GM23338 (cell line): ENCODE results near the gene TPSB2. TPM values are rescaled to one million over a fixed set of nuclear protein-coding genes. Genes with fewer than 3 reads are reported as not detected.

ENCODE experiments used
- ATAC-seq: fragments of 200-7000 bp; cut with Tn5 transposase; 3 replicates; pipeline ENCODE4 v1.9.1; 2020
- DNase-seq: peaks from one replicate; pipeline ENCODE4 v3.0.0-alpha.2; 2015; ENCODE audit warnings: low spot score
- H2AFZ ChIP-seq: fragments of 200-600 bp; sonication (generic); 2 replicates; pipeline ENCODE4 v1.8.0; 2016; ENCODE audit warnings: antibody characterized with exemption, mild to moderate bottlenecking, moderate library complexity
- H3F3A ChIP-seq: fragments of 200-600 bp; sonication (generic); replicated peaks from 2 replicates; pipeline ENCODE4 v1.8.0; 2017; ENCODE audit warnings: antibody characterized with exemption, mixed run types, low read depth
- H3K27ac ChIP-seq: fragments of 200-600 bp; sonication (generic); 2 replicates; pipeline ENCODE4 v1.6.1; 2016; ENCODE audit warnings: low read depth
- H3K27me3 ChIP-seq: fragments of 200-600 bp; sonication (generic); 2 replicates; pipeline ENCODE4 v1.8.0; 2016; ENCODE audit warnings: mild to moderate bottlenecking, mixed run types, moderate library complexity; ENCODE audit not compliant: insufficient read depth
- H3K36me3 ChIP-seq: fragments of 200-600 bp; sonication (generic); 2 replicates; pipeline ENCODE4 v1.8.0; 2016; ENCODE audit warnings: mild to moderate bottlenecking; ENCODE audit not compliant: insufficient read depth
- H3K4me1 ChIP-seq: fragments of 200-600 bp; sonication (generic); 2 replicates; pipeline ENCODE4 v1.8.0; 2016; ENCODE audit warnings: mild to moderate bottlenecking, moderate library complexity; ENCODE audit not compliant: insufficient read depth
- H3K4me2 ChIP-seq: fragments of 200-600 bp; sonication (generic); 2 replicates; pipeline ENCODE4 v1.7.1; 2017; ENCODE audit warnings: mixed run types
- H3K4me3 ChIP-seq: fragments of 200-600 bp; sonication (generic); 2 replicates; pipeline ENCODE4 v1.6.1; 2016; ENCODE audit warnings: mixed run types
- H3K79me2 ChIP-seq: fragments of 200-600 bp; sonication (generic); replicated peaks from 2 replicates; pipeline ENCODE4 v1.8.0; 2017; ENCODE audit warnings: mild to moderate bottlenecking; ENCODE audit not compliant: insufficient read depth
- H3K9me2 ChIP-seq: fragments of 200-600 bp; sonication (generic); 2 replicates; pipeline ENCODE4 v1.8.0; 2017; ENCODE audit not compliant: insufficient read depth
- H4K20me1 ChIP-seq: fragments of 200-600 bp; sonication (generic); replicated peaks from 2 replicates; pipeline ENCODE4 v1.8.0; 2017; ENCODE audit warnings: mild to moderate bottlenecking; ENCODE audit not compliant: insufficient read depth
- H3K27ac Mint-ChIP-seq: 2 replicates; pipeline ENCODE4 v1.8.0; 2020; ENCODE audit warnings: inconsistent platforms, mild to moderate bottlenecking, moderate library complexity, mixed read lengths
- H3K27me3 Mint-ChIP-seq: 3 replicates; pipeline ENCODE4 v1.8.0; 2022; ENCODE audit warnings: low read depth, mild to moderate bottlenecking, moderate library complexity, mixed read lengths, inconsistent platforms; ENCODE audit not compliant: insufficient read depth, poor library complexity
- H3K36me3 Mint-ChIP-seq: 3 replicates; pipeline ENCODE4 v1.8.0; 2021; ENCODE audit warnings: low read depth, mild to moderate bottlenecking, inconsistent platforms, moderate library complexity, mixed read lengths
- H3K4me1 Mint-ChIP-seq: 3 replicates; pipeline ENCODE4 v1.8.0; 2020; ENCODE audit warnings: mild to moderate bottlenecking, inconsistent platforms, mixed read lengths
- H3K4me3 Mint-ChIP-seq: 3 replicates; pipeline ENCODE4 v1.8.0; 2021; ENCODE audit warnings: moderate library complexity, mild to moderate bottlenecking, inconsistent platforms, mixed read lengths
- H3K9me3 Mint-ChIP-seq: 3 replicates; pipeline ENCODE4 v1.8.0; 2020; ENCODE audit warnings: moderate library complexity, mild to moderate bottlenecking, inconsistent platforms, mixed read lengths
- CTCF ChIP-seq, 2 experiments: fragments of 200-600 bp in 1 of 2; sonication (generic) in 1 of 2; conservative IDR thresholded peaks; 2 replicates each; pipeline versions ENCODE4 v1.5.1 to v1.6.1; 2016 to 2017; ENCODE audit warnings: antibody characterized with exemption in 2 of 2, low read depth in 2 of 2, mild to moderate bottlenecking in 2 of 2, moderate library complexity in 1 of 2
- ETS1 ChIP-seq: IDR thresholded peaks from 2 replicates; pipeline ENCODE4 v1.6.1; 2016; ENCODE audit warnings: antibody characterized with exemption
- EZH2 ChIP-seq: fragments of 200-600 bp; sonication (generic); IDR thresholded peaks from one replicate; pipeline ENCODE4 v1.8.0; 2017; ENCODE audit warnings: antibody characterized with exemption, mild to moderate bottlenecking, low read depth; ENCODE audit not compliant: unreplicated experiment
- REST ChIP-seq: IDR thresholded peaks from one replicate; pipeline ENCODE4 v1.6.1; 2018; ENCODE audit warnings: antibody characterized with exemption; ENCODE audit not compliant: unreplicated experiment
- STAT1 ChIP-seq: IDR thresholded peaks from one replicate; pipeline ENCODE4 v1.6.1; 2016; ENCODE audit warnings: antibody characterized with exemption; ENCODE audit not compliant: unreplicated experiment
- ZNF331 ChIP-seq: fragments of 250-450 bp; sonication (Bioruptor Pico); IDR thresholded peaks from 2 replicates; pipeline ENCODE4 v1.5.0; 2020; ENCODE audit warnings: low read depth, mild to moderate bottlenecking, moderate library complexity
- polyA plus RNA-seq: library from polyadenylated mRNA; unstranded; fragments of >200 nt; fragmentation: Nextera tagmentation; extraction: Ambion mirVana; gene quantifications from 2 replicates; pipeline ENCODE4 v1.2.1, GENCODE V29; 2016
- total RNA-seq: library from RNA; depleted of rRNA; stranded (reverse); fragments of >200 nt; shearing (Covaris generic); gene quantifications from 2 replicates; pipeline ENCODE4 v1.2.3, GENCODE V29; 2014

The TPSB2 gene
- total and polyA plus RNA-seq, 2 experiments from 2014 or later, result 0.23 TPM; not detected in 1

GRCh38 chr16:1218930-1219611 lies 10.9 kb downstream of the TPSB2 start:
- ATAC-seq (no peak), DNase-seq (no peak)
- Histone ChIP-seq H3K27ac (no peak overlapping the region), H4K20me1 (no peaks in the 10 kb centered on the region; the same call in none of the 2 replicates), H3K36me3 (no peaks in the 10 kb centered on the region), H3K4me1 (no peaks in the 10 kb centered on the region), H3K79me2 (no peaks in the 10 kb centered on the region), H3F3A (no peaks in the 10 kb centered on the region), H3K27me3 (no peaks in the 10 kb centered on the region), H3K4me2 (no peak overlapping the region), H3K4me3 (no peak overlapping the region), H3K9me2 (no peaks in the 10 kb centered on the region), H2AFZ (no peak overlapping the region)
- TF ChIP-seq REST (no peak), STAT1 (no peak), EZH2 (no peak), ETS1 (no peak), CTCF (conservative IDR thresholded peaks at IDR 0.05; ENCODE audit: low read depth in 2 of 2) (no peak), ZNF331 (CRISPR knock-in tag) (no peak)
- H3K9me3 Mint-ChIP-seq, result no peaks in the 10 kb centered on the region
- no peak overlapping the region for H3K4me3 Mint-ChIP-seq
- peaks cover 16% of the 10 kb centered on the region for H3K27me3 Mint-ChIP-seq
- H3K27ac Mint-ChIP-seq, result no peak overlapping the region
- no peaks in the 10 kb centered on the region; the same call in 2 of the 3 replicates for H3K36me3 Mint-ChIP-seq
- H3K4me1 Mint-ChIP-seq, result no peaks in the 10 kb centered on the region
